HCT116 (cell line): ENCODE measurements around the gene NR1H4.

Source experiments
- CEBPB ChIP-seq: IDR thresholded peaks from 2 replicates; pipeline ENCODE4 v1.6.1; 2012; ENCODE audit warnings: low read depth
- EZH2phosphoT487 ChIP-seq: fragments of 200-600 bp; IDR thresholded peaks from 2 replicates; pipeline ENCODE4 v1.6.1; 2018; ENCODE audit warnings: antibody characterized with exemption, borderline replicate concordance
- FOSL1 ChIP-seq: IDR thresholded peaks from 2 replicates; pipeline ENCODE4 v1.6.1; 2012; ENCODE audit warnings: low read depth
- MAX ChIP-seq: IDR thresholded peaks from 2 replicates; pipeline ENCODE4 v1.6.1; 2012
- POLR2A ChIP-seq: IDR thresholded peaks from 2 replicates; pipeline ENCODE4 v1.7.0; 2011; ENCODE audit warnings: borderline replicate concordance; ENCODE audit not compliant: insufficient read depth, insufficient read length; ENCODE audit errors: extremely low read depth
- POLR2AphosphoS5 ChIP-seq: IDR thresholded peaks from 2 replicates; pipeline ENCODE4 v1.6.1; 2011; ENCODE audit warnings: mild to moderate bottlenecking, low read depth, low read length, moderate library complexity
- REST ChIP-seq: IDR thresholded peaks from 2 replicates; pipeline ENCODE4 v1.6.1; 2012; ENCODE audit warnings: low read depth
- SP1 ChIP-seq: IDR thresholded peaks from 2 replicates; pipeline ENCODE4 v1.6.1; 2012; ENCODE audit warnings: low read depth
- TCF7L2 ChIP-seq: IDR thresholded peaks from 2 replicates; pipeline ENCODE4 v1.7.0; 2011; ENCODE audit warnings: borderline replicate concordance, inconsistent platforms; ENCODE audit not compliant: insufficient read depth, insufficient read length; ENCODE audit errors: extremely low read depth
- TF ChIP-seq, protein P1 (sequence below), 3 experiments: fragments of 200-600 bp in 1 of 3; sonication (generic) in 1 of 3; IDR thresholded peaks in 2 of 3; conservative IDR thresholded peaks in 1 of 3; 2 replicates each; pipeline ENCODE4 v1.5.1; 2012 to 2017; ENCODE audit warnings: low read depth in 2 of 3, low read length in 2 of 3, antibody characterized with exemption in 1 of 3, borderline replicate concordance in 1 of 3, control low read depth in 1 of 3, mild to moderate bottlenecking in 1 of 3, mixed read lengths in 1 of 3, mixed run types in 1 of 3, moderate library complexity in 1 of 3; ENCODE audit not compliant: insufficient read depth in 1 of 3
- TF ChIP-seq, protein P2 (sequence below): IDR thresholded peaks from 2 replicates; pipeline ENCODE4 v1.6.1; 2011; ENCODE audit warnings: mild to moderate bottlenecking, low read length, moderate library complexity; ENCODE audit not compliant: insufficient replicate concordance; ENCODE audit errors: extremely low read depth

- no peak for TF ChIP-seq MAX
- TF ChIP-seq CEBPB, result no peak
- TF ChIP-seq, protein P1, sequence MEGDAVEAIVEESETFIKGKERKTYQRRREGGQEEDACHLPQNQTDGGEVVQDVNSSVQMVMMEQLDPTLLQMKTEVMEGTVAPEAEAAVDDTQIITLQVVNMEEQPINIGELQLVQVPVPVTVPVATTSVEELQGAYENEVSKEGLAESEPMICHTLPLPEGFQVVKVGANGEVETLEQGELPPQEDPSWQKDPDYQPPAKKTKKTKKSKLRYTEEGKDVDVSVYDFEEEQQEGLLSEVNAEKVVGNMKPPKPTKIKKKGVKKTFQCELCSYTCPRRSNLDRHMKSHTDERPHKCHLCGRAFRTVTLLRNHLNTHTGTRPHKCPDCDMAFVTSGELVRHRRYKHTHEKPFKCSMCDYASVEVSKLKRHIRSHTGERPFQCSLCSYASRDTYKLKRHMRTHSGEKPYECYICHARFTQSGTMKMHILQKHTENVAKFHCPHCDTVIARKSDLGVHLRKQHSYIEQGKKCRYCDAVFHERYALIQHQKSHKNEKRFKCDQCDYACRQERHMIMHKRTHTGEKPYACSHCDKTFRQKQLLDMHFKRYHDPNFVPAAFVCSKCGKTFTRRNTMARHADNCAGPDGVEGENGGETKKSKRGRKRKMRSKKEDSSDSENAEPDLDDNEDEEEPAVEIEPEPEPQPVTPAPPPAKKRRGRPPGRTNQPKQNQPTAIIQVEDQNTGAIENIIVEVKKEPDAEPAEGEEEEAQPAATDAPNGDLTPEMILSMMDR (IDR thresholded peaks at IDR 0.05 in 2 of 3, conservative IDR thresholded peaks at IDR 0.05 in 1 of 3; ENCODE audit: borderline replicate concordance in 1 of 3, insufficient read depth in 1 of 3, low read depth in 2 of 3, low read length in 2 of 3), result no peak
- no peak for TF ChIP-seq POLR2A
- no peak for TF ChIP-seq TCF7L2
- no peak for TF ChIP-seq FOSL1
- TF ChIP-seq SP1, result no peak
- TF ChIP-seq REST, result no peak
- TF ChIP-seq, protein P2, sequence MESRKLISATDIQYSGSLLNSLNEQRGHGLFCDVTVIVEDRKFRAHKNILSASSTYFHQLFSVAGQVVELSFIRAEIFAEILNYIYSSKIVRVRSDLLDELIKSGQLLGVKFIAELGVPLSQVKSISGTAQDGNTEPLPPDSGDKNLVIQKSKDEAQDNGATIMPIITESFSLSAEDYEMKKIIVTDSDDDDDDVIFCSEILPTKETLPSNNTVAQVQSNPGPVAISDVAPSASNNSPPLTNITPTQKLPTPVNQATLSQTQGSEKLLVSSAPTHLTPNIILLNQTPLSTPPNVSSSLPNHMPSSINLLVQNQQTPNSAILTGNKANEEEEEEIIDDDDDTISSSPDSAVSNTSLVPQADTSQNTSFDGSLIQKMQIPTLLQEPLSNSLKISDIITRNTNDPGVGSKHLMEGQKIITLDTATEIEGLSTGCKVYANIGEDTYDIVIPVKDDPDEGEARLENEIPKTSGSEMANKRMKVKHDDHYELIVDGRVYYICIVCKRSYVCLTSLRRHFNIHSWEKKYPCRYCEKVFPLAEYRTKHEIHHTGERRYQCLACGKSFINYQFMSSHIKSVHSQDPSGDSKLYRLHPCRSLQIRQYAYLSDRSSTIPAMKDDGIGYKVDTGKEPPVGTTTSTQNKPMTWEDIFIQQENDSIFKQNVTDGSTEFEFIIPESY, result no peak
- no peak for TF ChIP-seq EZH2phosphoT487
- TF ChIP-seq POLR2AphosphoS5, result no peak
Measured at GRCh38 chr12:100463661-100464060, 10.0 kb upstream of the NR1H4 start.
